Hepatocyte (in vitro differentiated cells): ENCODE results near the gene ARSG. TPM values are rescaled to one million over a fixed set of nuclear protein-coding genes. Genes with fewer than 3 reads are reported as not detected.

Experiments used
- DNase-seq: peaks from one replicate; pipeline ENCODE4 v3.0.0-alpha.2; 2016; ENCODE audit warnings: low spot score
- H2AFZ ChIP-seq: fragments of 200-600 bp; sonication (generic); 2 replicates; pipeline ENCODE4 v1.6.0; 2016; ENCODE audit warnings: antibody characterized with exemption, mild to moderate bottlenecking
- H3K27ac ChIP-seq: fragments of 200-600 bp; sonication (generic); 2 replicates; pipeline ENCODE4 v1.5.1; 2016; ENCODE audit warnings: mild to moderate bottlenecking
- H3K27me3 ChIP-seq: fragments of 200-600 bp; sonication (generic); 2 replicates; pipeline ENCODE4 v1.6.1; 2016
- H3K36me3 ChIP-seq: fragments of 200-600 bp; sonication (generic); replicated peaks from 2 replicates; pipeline ENCODE4 v1.5.1; 2016; ENCODE audit warnings: low read depth; ENCODE audit not compliant: insufficient read depth
- H3K4me1 ChIP-seq: fragments of 200-600 bp; sonication (generic); 2 replicates; pipeline ENCODE4 v1.5.1; 2016; ENCODE audit warnings: mild to moderate bottlenecking, moderate library complexity; ENCODE audit not compliant: insufficient read depth
- H3K4me2 ChIP-seq: fragments of 200-600 bp; sonication (generic); 2 replicates; pipeline ENCODE4 v1.6.0; 2016
- H3K4me3 ChIP-seq: fragments of 200-600 bp; sonication (generic); 2 replicates; pipeline ENCODE4 v1.5.1; 2016; ENCODE audit warnings: mild to moderate bottlenecking
- H3K79me2 ChIP-seq: fragments of 200-600 bp; sonication (generic); 2 replicates; pipeline ENCODE4 v1.6.0; 2017; ENCODE audit warnings: mild to moderate bottlenecking
- H3K9me2 ChIP-seq: fragments of 200-600 bp; sonication (generic); replicated peaks from 2 replicates; pipeline ENCODE4 v1.6.0; 2017; ENCODE audit warnings: mild to moderate bottlenecking; ENCODE audit not compliant: insufficient read depth
- H3K9me3 ChIP-seq: fragments of 200-600 bp; sonication (generic); 2 replicates; pipeline ENCODE4 v1.5.1; 2016; ENCODE audit warnings: low read depth, mild to moderate bottlenecking
- H4K20me1 ChIP-seq: fragments of 200-600 bp; sonication (generic); 2 replicates; pipeline ENCODE4 v1.6.0; 2016; ENCODE audit warnings: mild to moderate bottlenecking; ENCODE audit not compliant: insufficient read depth, poor library complexity, severe bottlenecking
- CTCF ChIP-seq: fragments of 200-600 bp; sonication (generic); IDR thresholded peaks from 2 replicates; pipeline ENCODE4 v1.5.1; 2016; ENCODE audit warnings: antibody characterized with exemption, mild to moderate bottlenecking; ENCODE audit not compliant: poor library complexity
- EZH2 ChIP-seq: fragments of 200-600 bp; sonication (generic); IDR thresholded peaks from 2 replicates; pipeline ENCODE4 v1.6.1; 2016; ENCODE audit warnings: antibody characterized with exemption, mild to moderate bottlenecking, borderline replicate concordance
- EZH2phosphoT487 ChIP-seq: fragments of 200-600 bp; sonication (generic); IDR thresholded peaks from one replicate; pipeline ENCODE4 v1.6.1; 2018; ENCODE audit warnings: antibody characterized with exemption, mild to moderate bottlenecking, low read depth, moderate library complexity; ENCODE audit not compliant: unreplicated experiment, severe bottlenecking
- WGBS: methylation state at CpG from one replicate; pipeline ENCODE4 v1.1.6; 2016; ENCODE audit warnings: low lambda C conversion rate; ENCODE audit errors: missing lambda C conversion rate; 5-methylcytosine and 5-hydroxymethylcytosine counted together
- polyA plus RNA-seq: library from polyadenylated mRNA; unstranded; fragments of >200 nt; fragmentation: Nextera tagmentation; extraction: Ambion mirVana; gene quantifications from 2 replicates; pipeline ENCODE4 v1.2.1, GENCODE V29; 2016
- total RNA-seq: library from RNA; depleted of rRNA; stranded (reverse); fragments of >200 nt; gene quantifications from 2 replicates; pipeline ENCODE4 v1.2.3, GENCODE V29; 2014

The ARSG gene
- total and polyA plus RNA-seq, 2 experiments from 2014 or later, result 1.3 to 1.4 TPM

DNA sequence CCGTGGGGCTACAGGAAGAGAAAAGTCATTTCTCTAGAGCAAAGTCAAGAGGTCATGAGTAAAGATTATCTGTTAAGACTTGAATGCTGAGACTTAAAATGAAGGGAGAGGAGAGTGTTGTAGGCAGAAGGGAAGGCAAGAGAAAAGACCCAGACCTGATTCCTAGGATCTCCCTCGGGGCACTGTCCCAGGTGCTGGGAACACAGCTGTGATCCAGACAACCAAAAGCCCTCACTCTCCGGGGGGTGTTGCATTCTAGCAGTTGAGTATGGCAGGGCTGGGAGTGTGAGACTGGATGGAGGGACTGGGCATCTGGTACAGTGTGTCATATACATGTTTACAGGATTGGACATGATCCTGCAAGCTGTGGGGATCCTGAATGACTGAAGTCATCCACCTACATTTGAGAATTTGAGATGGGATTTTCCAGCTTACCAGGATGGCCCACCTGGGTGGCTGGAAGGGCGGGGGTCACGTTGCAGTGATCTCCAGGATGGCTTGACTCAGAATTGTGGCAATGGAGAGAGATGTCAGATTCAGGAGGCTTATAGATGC lies 29.1 kb downstream of the ARSG start:
- H3K36me3 ChIP-seq, result no peaks in the 10 kb centered on the region
- H3K4me3 ChIP-seq, result no peak overlapping the region
- no peaks in the 10 kb centered on the region for H3K9me2 ChIP-seq
- H3K4me1 ChIP-seq, result no peaks in the 10 kb centered on the region
- no peaks in the 10 kb centered on the region for H4K20me1 ChIP-seq
- H2AFZ ChIP-seq, result no peak overlapping the region
- no peak overlapping the region for H3K27ac ChIP-seq
- H3K4me2 ChIP-seq, result no peak overlapping the region
- no peaks in the 10 kb centered on the region for H3K27me3 ChIP-seq
- TF ChIP-seq EZH2phosphoT487, result no peak
- H3K9me3 ChIP-seq, result no peaks in the 10 kb centered on the region
- 39% methylated on average over 5 of the region's 5 CpGs for WGBS
- no peak for DNase-seq
- H3K79me2 ChIP-seq, result no peaks in the 10 kb centered on the region

- no peaks in the 10 kb centered on the region for H4K20me1 ChIP-seq
- H3K4me1 ChIP-seq, result no peaks in the 10 kb centered on the region
- no peak overlapping the region for H3K27ac ChIP-seq
- 95% methylated on average over 7 of the region's 7 CpGs for WGBS
- H2AFZ ChIP-seq, result no peak overlapping the region
- H3K36me3 ChIP-seq, result no peaks in the 10 kb centered on the region
- TF ChIP-seq EZH2 (no peak), EZH2phosphoT487 (no peak), CTCF (no peak)
- no peak for DNase-seq
- H3K79me2 ChIP-seq, result no peaks in the 10 kb centered on the region
- no peak overlapping the region for H3K4me2 ChIP-seq
- no peaks in the 10 kb centered on the region for H3K9me2 ChIP-seq
- no peaks in the 10 kb centered on the region for H3K9me3 ChIP-seq
- H3K4me3 ChIP-seq, result no peak overlapping the region
- H3K27me3 ChIP-seq, result no peaks in the 10 kb centered on the region
Measured at GRCh38 chr17:68320943-68321555, 29.8 kb downstream of the ARSG start.

- no peak overlapping the region for H2AFZ ChIP-seq
- H3K27me3 ChIP-seq, result no peaks in the 10 kb centered on the region
- H3K36me3 ChIP-seq, result no peaks in the 10 kb centered on the region
- no peaks in the 10 kb centered on the region for H3K9me2 ChIP-seq
- H3K4me1 ChIP-seq, result no peaks in the 10 kb centered on the region
- no peak for TF ChIP-seq EZH2
- TF ChIP-seq EZH2phosphoT487, result no peak
- TF ChIP-seq CTCF, result no peak
- no peaks in the 10 kb centered on the region for H3K79me2 ChIP-seq
- no peak overlapping the region for H3K4me3 ChIP-seq
- no peaks in the 10 kb centered on the region for H4K20me1 ChIP-seq
- no peak for DNase-seq
- H3K27ac ChIP-seq, result no peak overlapping the region
- no peak overlapping the region for H3K4me2 ChIP-seq
- no peaks in the 10 kb centered on the region for H3K9me3 ChIP-seq
- 75% methylated on average over 4 of the region's 4 CpGs for WGBS
Measured at GRCh38 chr17:68321556-68321954, 30.3 kb downstream of the ARSG start.

GRCh38 chr17:68322630-68323029 lies 31.3 kb downstream of the ARSG start:
- no peak overlapping the region for H3K4me2 ChIP-seq
- no peaks in the 10 kb centered on the region for H3K9me2 ChIP-seq
- 64% methylated on average over 3 of the region's 3 CpGs for WGBS
- no peaks in the 10 kb centered on the region for H3K9me3 ChIP-seq
- TF ChIP-seq EZH2, result no peak
- no peak for TF ChIP-seq CTCF
- no peak for TF ChIP-seq EZH2phosphoT487
- H3K36me3 ChIP-seq, result no peaks in the 10 kb centered on the region
- H3K4me1 ChIP-seq, result no peaks in the 10 kb centered on the region
- H2AFZ ChIP-seq, result no peak overlapping the region
- no peak for DNase-seq
- no peak overlapping the region for H3K27ac ChIP-seq
- no peaks in the 10 kb centered on the region for H4K20me1 ChIP-seq
- no peak overlapping the region for H3K4me3 ChIP-seq
- no peaks in the 10 kb centered on the region for H3K79me2 ChIP-seq
- H3K27me3 ChIP-seq, result no peaks in the 10 kb centered on the region
